GM12801 (cell line): ENCODE results near the gene KIAA0040.

Experiments used
- TF ChIP-seq, protein P1 (sequence below): IDR thresholded peaks from one replicate; pipeline ENCODE4 v1.5.1; 2011; ENCODE audit warnings: control low read depth; ENCODE audit not compliant: insufficient read length; ENCODE audit errors: extremely low read depth

Gene KIAA0040

GRCh38 chr1:175131095-175131494 lies 61.5 kb downstream of the KIAA0040 start:
- TF ChIP-seq, protein P1, sequence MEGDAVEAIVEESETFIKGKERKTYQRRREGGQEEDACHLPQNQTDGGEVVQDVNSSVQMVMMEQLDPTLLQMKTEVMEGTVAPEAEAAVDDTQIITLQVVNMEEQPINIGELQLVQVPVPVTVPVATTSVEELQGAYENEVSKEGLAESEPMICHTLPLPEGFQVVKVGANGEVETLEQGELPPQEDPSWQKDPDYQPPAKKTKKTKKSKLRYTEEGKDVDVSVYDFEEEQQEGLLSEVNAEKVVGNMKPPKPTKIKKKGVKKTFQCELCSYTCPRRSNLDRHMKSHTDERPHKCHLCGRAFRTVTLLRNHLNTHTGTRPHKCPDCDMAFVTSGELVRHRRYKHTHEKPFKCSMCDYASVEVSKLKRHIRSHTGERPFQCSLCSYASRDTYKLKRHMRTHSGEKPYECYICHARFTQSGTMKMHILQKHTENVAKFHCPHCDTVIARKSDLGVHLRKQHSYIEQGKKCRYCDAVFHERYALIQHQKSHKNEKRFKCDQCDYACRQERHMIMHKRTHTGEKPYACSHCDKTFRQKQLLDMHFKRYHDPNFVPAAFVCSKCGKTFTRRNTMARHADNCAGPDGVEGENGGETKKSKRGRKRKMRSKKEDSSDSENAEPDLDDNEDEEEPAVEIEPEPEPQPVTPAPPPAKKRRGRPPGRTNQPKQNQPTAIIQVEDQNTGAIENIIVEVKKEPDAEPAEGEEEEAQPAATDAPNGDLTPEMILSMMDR: no peak

DNA sequence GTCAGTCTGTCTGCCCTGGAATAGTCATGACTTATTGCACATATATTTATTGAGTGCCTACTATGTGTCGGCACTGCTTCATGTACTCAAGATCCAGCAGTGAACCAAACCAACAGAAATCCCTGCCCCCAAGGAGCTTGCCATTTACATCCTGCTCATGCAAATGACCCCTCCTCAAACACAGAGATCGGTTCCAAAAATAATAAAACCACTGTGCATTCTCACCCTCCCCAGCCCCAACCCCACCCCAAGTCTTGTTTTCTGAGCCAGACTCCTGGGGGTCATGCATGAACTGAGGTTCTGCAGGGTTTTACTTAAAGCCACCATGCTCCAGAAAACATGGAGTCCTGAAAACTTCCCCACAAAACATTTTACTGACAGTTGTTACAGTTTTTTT lies 61.9 kb downstream of the KIAA0040 start:
- TF ChIP-seq, protein P1: no peak

DNA sequence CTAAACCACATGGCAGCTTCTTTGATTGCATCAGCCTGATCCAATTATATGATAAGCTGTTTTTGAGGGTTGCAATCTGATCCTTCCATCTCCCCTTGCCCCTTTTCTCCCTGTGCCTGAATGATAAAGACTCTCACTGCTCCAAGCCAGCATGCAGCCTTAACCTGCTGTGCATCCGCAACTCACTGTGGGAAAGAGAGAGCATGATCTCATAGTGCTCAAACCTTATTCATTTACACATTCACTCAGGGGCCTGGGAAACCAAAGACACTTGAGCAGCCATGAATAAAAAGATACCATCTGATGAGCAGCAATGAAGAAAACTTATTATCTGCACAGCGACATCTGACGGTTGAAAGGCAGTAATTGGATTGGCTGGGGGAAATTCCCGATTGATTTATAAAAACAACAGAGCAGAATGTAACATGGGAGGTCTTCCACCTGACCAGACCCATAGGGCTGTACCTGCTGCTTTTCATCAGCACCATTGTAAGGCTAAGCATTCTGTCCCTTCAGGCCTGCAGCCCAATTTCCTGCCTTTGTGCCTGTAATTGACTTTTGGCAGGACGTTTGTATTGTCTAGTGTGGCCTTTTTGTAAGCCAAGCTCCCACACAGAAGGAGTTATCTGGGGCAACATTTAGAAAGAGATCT lies 62.5 kb downstream of the KIAA0040 start:
- TF ChIP-seq, protein P1: no peak

DNA sequence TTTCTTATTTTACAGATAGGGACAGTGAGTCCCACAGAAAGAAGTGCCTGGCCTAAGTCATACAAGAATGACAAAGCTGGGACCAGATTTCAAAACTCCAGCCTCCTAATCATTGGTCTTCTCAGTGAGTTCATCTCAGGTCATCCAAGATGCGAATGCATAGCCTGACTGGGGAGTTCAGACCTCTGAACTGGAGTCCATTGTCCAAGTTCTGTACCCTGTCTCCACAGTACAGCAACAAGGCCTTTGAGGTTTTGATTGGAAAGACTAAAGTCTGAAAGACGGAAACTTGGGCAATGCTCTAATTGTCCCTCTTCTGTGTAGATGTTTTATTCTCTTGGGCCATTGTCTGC lies 63.0 kb downstream of the KIAA0040 start:
- TF ChIP-seq, protein P1: no peak

DNA sequence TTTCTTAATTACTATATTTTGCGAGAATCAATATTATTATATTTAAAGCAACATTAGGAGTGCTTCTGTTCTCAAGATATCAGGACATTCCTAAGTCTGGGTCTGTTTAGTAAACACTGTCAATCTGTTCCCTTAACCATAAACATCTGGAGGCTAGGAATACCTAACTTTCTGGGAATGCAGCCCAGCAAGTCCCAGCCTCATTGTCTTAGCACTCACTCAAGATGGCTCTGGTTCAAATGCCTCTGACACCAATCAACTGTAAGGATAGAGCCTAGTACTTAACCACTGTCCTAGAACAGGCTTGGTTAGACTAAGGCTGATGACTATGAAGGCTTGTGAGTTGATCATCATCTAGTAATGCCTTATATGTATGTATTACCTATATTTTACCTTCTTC lies 63.4 kb downstream of the KIAA0040 start:
- TF ChIP-seq, protein P1: no peak

DNA sequence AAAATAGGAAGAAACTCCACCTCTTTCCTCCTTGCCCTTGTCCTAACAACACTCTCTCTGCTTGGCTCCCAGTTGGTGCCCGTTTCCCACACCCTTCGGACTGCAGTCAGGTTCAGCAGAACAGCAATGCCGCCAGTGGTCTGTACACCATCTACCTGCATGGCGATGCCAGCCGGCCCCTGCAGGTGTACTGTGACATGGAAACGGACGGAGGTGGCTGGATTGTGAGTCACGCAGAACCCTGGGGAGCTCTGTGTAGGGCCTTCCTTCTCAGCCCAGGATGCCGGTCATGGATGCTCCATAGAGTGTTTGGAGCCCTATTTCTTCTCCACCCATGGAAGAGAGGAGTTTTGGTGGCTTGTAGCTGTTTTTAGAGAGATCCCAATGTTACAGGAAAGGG lies 64.1 kb downstream of the KIAA0040 start:
- TF ChIP-seq, protein P1: no peak

GRCh38 chr1:175127565-175127964 lies 65.0 kb downstream of the KIAA0040 start:
- TF ChIP-seq, protein P1: no peak
